HepG2 (cell line): ENCODE measurements around the gene RCCD1. TPM values are rescaled to one million over a fixed set of nuclear protein-coding genes. Genes with fewer than 3 reads are reported as not detected.

ENCODE experiments used
- ATF7 ChIP-seq, 2 experiments: fragments of 450-650 bp in 1 of 2; sonication (generic) in 1 of 2; formaldehyde crosslinking in 1 of 2; IDR thresholded peaks; 2 replicates each; pipeline versions ENCODE4 v1.4.0 to v1.6.1; 2016 to 2020; ENCODE audit warnings: antibody characterized with exemption in 1 of 2, mild to moderate bottlenecking in 1 of 2, missing genetic modification reagents in 1 of 2
- BCL6 ChIP-seq: IDR thresholded peaks from 2 replicates; pipeline ENCODE4 v1.6.1; 2016; ENCODE audit warnings: missing genetic modification reagents, missing compliant biosample characterization
- CREBL2 ChIP-seq: sonication (generic); formaldehyde crosslinking; IDR thresholded peaks from 2 replicates; pipeline ENCODE4 v1.8.1; 2023; ENCODE audit warnings: missing genetic modification reagents, mild to moderate bottlenecking, borderline replicate concordance
- FOXA3 ChIP-seq: IDR thresholded peaks from 2 replicates; pipeline ENCODE4 v1.6.1; 2016; ENCODE audit warnings: missing genetic modification reagents, missing compliant biosample characterization
- HINFP ChIP-seq: sonication (generic); formaldehyde crosslinking; IDR thresholded peaks from 2 replicates; pipeline ENCODE4 v1.4.0; 2020; ENCODE audit warnings: low read depth, mild to moderate bottlenecking, missing genetic modification reagents
- JUND ChIP-seq: sonication (generic); formaldehyde crosslinking; IDR thresholded peaks from 2 replicates; pipeline ENCODE4 v1.8.0; 2022; ENCODE audit warnings: mild to moderate bottlenecking, missing genetic modification reagents
- KDM2A ChIP-seq: sonication (generic); formaldehyde crosslinking; IDR thresholded peaks from 2 replicates; pipeline ENCODE4 v1.4.0; 2020; ENCODE audit warnings: low read depth, missing genetic modification reagents, borderline replicate concordance
- MAF1 ChIP-seq: sonication (generic); formaldehyde crosslinking; IDR thresholded peaks from 2 replicates; pipeline ENCODE4 v1.5.0; 2020; ENCODE audit warnings: missing genetic modification reagents, borderline replicate concordance
- NR2F6 ChIP-seq, 2 experiments: IDR thresholded peaks; 2 replicates each; pipeline ENCODE4 v1.6.1; 2016; ENCODE audit warnings: antibody characterized with exemption in 1 of 2, mild to moderate bottlenecking in 1 of 2
- SNRNP70 ChIP-seq: fragments of 200-400 bp; formaldehyde crosslinking; IDR thresholded peaks from 2 replicates; pipeline ENCODE4 v1.6.1; 2017; ENCODE audit warnings: mild to moderate bottlenecking, low read depth, low read length, moderate library complexity
- SPEN ChIP-seq: sonication (generic); formaldehyde crosslinking; IDR thresholded peaks from 2 replicates; pipeline ENCODE4 v1.5.1; 2020; ENCODE audit warnings: low read depth, mild to moderate bottlenecking, missing genetic modification reagents
- TBP ChIP-seq: sonication (generic); formaldehyde crosslinking; IDR thresholded peaks from 2 replicates; pipeline ENCODE4 v1.5.0; 2020; ENCODE audit warnings: missing genetic modification reagents
- THAP7 ChIP-seq: sonication (generic); formaldehyde crosslinking; IDR thresholded peaks from 2 replicates; pipeline ENCODE4 v1.8.1; 2023; ENCODE audit warnings: mild to moderate bottlenecking, missing genetic modification reagents
- ZFP1 ChIP-seq: IDR thresholded peaks from 2 replicates; pipeline ENCODE4 v1.6.1; 2016
- ZNF138 ChIP-seq: sonication (generic); formaldehyde crosslinking; IDR thresholded peaks from 2 replicates; pipeline ENCODE4 v1.5.0; 2020; ENCODE audit warnings: mild to moderate bottlenecking, low read depth, missing genetic modification reagents
- ZNF576 ChIP-seq: sonication (generic); formaldehyde crosslinking; IDR thresholded peaks from 2 replicates; pipeline ENCODE4 v1.4.0; 2020; ENCODE audit warnings: mild to moderate bottlenecking, missing genetic modification reagents
- ZNF619 ChIP-seq: sonication (generic); formaldehyde crosslinking; IDR thresholded peaks from 2 replicates; pipeline ENCODE4 v1.4.0; 2020; ENCODE audit warnings: mild to moderate bottlenecking, missing genetic modification reagents
- ZNF720 ChIP-seq: sonication (generic); formaldehyde crosslinking; IDR thresholded peaks from 2 replicates; pipeline ENCODE4 v1.4.0; 2020; ENCODE audit warnings: missing genetic modification reagents
- ZNF891 ChIP-seq: sonication (generic); formaldehyde crosslinking; IDR thresholded peaks from 2 replicates; pipeline ENCODE4 v1.5.0; 2020; ENCODE audit warnings: mild to moderate bottlenecking, missing genetic modification reagents
- polyA plus RNA-seq, 8 experiments: library from polyadenylated mRNA; depleted of rRNA in 3 of 8; stranded (reverse) in 7 of 8; unstranded in 1 of 8; fragments of >200 nt; fragmentation: Illumina TruSeq in 4 of 8; extraction: Trizol in 4 of 8; gene quantifications; 2 replicates each; pipeline versions ENCODE4 v1.2.1 to v1.2.3, GENCODE V29; 2011 to 2016; ENCODE audit warnings: low read depth in 4 of 8, missing spikeins in 1 of 8, mixed read lengths in 1 of 8; ENCODE audit not compliant: insufficient read depth in 1 of 8
- total RNA-seq, 5 experiments: library from RNA; depleted of rRNA; stranded (reverse); fragments of >200 nt; fragmentation: Illumina TruSeq; extraction: Trizol; gene quantifications; 2 replicates each; pipeline ENCODE4 v1.2.3, GENCODE V29; 2016; ENCODE audit warnings: low read depth in 1 of 5
- TF ChIP-seq, protein P1 (sequence below): sonication (generic); formaldehyde crosslinking; conservative IDR thresholded peaks from 2 replicates; pipeline ENCODE4 v1.5.0; 2020; ENCODE audit warnings: missing genetic modification reagents
- TF ChIP-seq, protein P2 (sequence below): sonication (generic); formaldehyde crosslinking; IDR thresholded peaks from 2 replicates; pipeline ENCODE4 v1.4.0; 2020; ENCODE audit warnings: missing genetic modification reagents

RCCD1 gene
- total and polyA plus RNA-seq, 2 of the 13 experiments (the other 11 are each of a cell fraction or from before 2014, with no cell fraction given): 14.1 to 15.1 TPM

DNA sequence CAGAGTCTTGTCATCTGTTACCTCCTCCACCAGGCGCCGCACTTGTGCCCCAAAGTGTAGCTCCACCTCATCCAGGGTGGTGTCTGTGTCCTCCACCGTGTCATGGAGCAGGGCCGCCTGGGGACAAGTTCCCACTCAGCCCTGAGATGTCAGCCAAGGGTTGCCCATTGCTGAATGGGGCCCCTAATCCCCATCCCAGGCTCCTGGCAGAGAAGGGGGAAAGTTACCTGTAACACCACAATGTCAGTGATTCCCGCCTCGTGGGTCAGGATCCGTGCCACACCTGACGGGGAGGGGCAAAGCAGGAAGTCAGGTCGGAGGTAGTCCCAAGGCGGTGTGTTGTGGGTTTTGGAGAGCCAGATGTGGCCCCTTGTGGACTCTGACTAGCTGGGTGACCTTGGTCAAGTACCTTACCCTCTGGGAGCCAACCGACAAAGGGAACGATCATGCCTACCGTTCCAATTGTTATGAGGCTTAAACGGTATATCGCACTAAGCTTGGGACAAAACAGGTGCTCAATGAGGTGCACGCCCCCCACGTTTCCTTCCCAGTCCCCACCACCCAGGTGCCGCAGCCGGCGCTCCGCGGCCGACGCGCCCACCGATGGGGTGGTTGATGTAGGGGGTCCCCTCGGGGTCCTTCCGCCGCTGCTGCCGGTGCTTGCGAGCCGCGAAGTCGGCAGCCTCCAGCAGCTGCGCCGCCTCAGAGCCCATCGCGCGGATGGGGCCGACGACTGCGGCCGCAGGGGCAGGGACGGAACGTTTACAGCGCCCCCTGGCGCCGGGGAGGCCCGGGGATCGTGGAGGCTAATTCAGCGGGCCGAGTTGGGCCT, 22.6 kb upstream of the RCCD1 start, which contains the start of gene HDDC3 (continued):
- TF ChIP-seq MAF1 (peak; percentile 79; the same call in 1 of the 2 replicates), ZNF138 (CRISPR knock-in tag) (peak; percentile 80; the same call in 1 of the 2 replicates), THAP7 (no peak), SPEN (CRISPR knock-in tag) (peak; percentile 93), ZNF720 (no peak), ZNF576 (CRISPR knock-in tag) (no peak), JUND (CRISPR knock-in tag) (no peak), KDM2A (CRISPR knock-in tag) (peak; percentile 96), HINFP (CRISPR knock-in tag) (no peak; the same call in 1 of the 2 replicates), ATF7 (IDR thresholded peaks at IDR 0.05) (no peak), ATF7 (CRISPR knock-in tag; IDR thresholded peaks at IDR 0.05) (no peak), TBP (CRISPR knock-in tag) (no peak), ZFP1 (CRISPR knock-in tag) (no peak), ZNF891 (peak; percentile 87), BCL6 (CRISPR knock-in tag) (peak; percentile 58), FOXA3 (peak; percentile 23; the same call in 1 of the 2 replicates), ZNF619 (CRISPR knock-in tag) (0 out of 2 replicates have a peak, but pooled peaks have one; percentile 39), NR2F6 (IDR thresholded peaks at IDR 0.05) (no peak), NR2F6 (CRISPR knock-in tag; IDR thresholded peaks at IDR 0.05) (peak; percentile 53; the same call in 1 of the 2 replicates), SNRNP70 (no peak), CREBL2 (CRISPR knock-in tag) (no peak)
- TF ChIP-seq, protein P1, sequence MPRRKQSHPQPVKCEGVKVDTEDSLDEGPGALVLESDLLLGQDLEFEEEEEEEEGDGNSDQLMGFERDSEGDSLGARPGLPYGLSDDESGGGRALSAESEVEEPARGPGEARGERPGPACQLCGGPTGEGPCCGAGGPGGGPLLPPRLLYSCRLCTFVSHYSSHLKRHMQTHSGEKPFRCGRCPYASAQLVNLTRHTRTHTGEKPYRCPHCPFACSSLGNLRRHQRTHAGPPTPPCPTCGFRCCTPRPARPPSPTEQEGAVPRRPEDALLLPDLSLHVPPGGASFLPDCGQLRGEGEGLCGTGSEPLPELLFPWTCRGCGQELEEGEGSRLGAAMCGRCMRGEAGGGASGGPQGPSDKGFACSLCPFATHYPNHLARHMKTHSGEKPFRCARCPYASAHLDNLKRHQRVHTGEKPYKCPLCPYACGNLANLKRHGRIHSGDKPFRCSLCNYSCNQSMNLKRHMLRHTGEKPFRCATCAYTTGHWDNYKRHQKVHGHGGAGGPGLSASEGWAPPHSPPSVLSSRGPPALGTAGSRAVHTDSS (CRISPR knock-in tag): no peak
- TF ChIP-seq, protein P2, sequence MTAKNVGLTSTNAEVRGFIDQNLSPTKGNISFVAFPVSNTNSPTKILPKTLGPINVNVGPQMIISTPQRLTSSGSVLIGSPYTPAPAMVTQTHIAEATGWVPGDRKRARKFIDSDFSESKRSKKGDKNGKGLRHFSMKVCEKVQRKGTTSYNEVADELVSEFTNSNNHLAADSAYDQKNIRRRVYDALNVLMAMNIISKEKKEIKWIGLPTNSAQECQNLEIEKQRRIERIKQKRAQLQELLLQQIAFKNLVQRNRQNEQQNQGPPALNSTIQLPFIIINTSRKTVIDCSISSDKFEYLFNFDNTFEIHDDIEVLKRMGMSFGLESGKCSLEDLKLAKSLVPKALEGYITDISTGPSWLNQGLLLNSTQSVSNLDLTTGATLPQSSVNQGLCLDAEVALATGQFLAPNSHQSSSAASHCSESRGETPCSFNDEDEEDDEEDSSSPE (CRISPR knock-in tag): peak; percentile 64
